Keratinocyte (primary cell): ENCODE measurements around the gene FNDC3B. TPM values are rescaled to one million over a fixed set of nuclear protein-coding genes. Genes with fewer than 3 reads are reported as not detected.

Experiments used
- DNase-seq: peaks from one replicate; pipeline ENCODE4 v3.0.0-alpha.2; 2011; ENCODE audit warnings: low read depth, missing footprints, low spot score
- FAIRE-seq: peaks from 2 replicates; lab custom pipeline; 2011; peaks lifted over from hg19 to GRCh38; lab: Jason Lieb, UNC
- H2AFZ ChIP-seq: 2 replicates; pipeline ENCODE4 v1.6.0; 2012; ENCODE audit warnings: low read length, control low read depth, inconsistent platforms; ENCODE audit not compliant: control insufficient read depth
- H3K27ac ChIP-seq: 2 replicates; pipeline ENCODE4 v1.5.1; 2011; ENCODE audit warnings: low read length; ENCODE audit not compliant: control insufficient read depth, insufficient read depth
- H3K27me3 ChIP-seq: 3 replicates; pipeline ENCODE4 v1.6.0; 2011; ENCODE audit warnings: low read length; ENCODE audit not compliant: control insufficient read depth, insufficient read depth; ENCODE audit errors: extremely low read depth
- H3K36me3 ChIP-seq, 2 experiments: 2 replicates in 1 of 2; 3 replicates in 1 of 2; pipeline ENCODE4 v1.5.1; 2011; ENCODE audit warnings: low read length in 2 of 2, mild to moderate bottlenecking in 1 of 2; ENCODE audit not compliant: control insufficient read depth in 2 of 2, insufficient read depth in 2 of 2; ENCODE audit errors: extremely low read depth in 1 of 2
- H3K4me1 ChIP-seq: 3 replicates; pipeline ENCODE4 v1.5.1; 2011; ENCODE audit warnings: low read length; ENCODE audit not compliant: control insufficient read depth, insufficient read depth; ENCODE audit errors: extremely low read depth
- H3K4me2 ChIP-seq: 3 replicates; pipeline ENCODE4 v1.6.0; 2011; ENCODE audit warnings: low read depth, low read length; ENCODE audit not compliant: control insufficient read depth, insufficient read depth; ENCODE audit errors: extremely low read depth
- H3K4me3 ChIP-seq, 3 experiments: fragments of 200-600 bp in 1 of 3; sonication (generic) in 1 of 3; 2 replicates in 2 of 3; 3 replicates in 1 of 3; pipeline ENCODE4 v1.5.1; 2011 to 2016; ENCODE audit warnings: low read length in 3 of 3, mild to moderate bottlenecking in 3 of 3, control low read depth in 2 of 3, inconsistent platforms in 1 of 3, low read depth in 1 of 3, mixed read lengths in 1 of 3, mixed run types in 1 of 3, moderate library complexity in 1 of 3; ENCODE audit not compliant: control insufficient read depth in 2 of 3, insufficient read depth in 2 of 3; ENCODE audit errors: extremely low read depth in 1 of 3
- H3K79me2 ChIP-seq: 2 replicates; pipeline ENCODE4 v1.6.0; 2012; ENCODE audit warnings: low read length; ENCODE audit not compliant: control insufficient read depth, insufficient read depth
- H3K9ac ChIP-seq: 3 replicates; pipeline ENCODE4 v1.6.0; 2011; ENCODE audit warnings: low read length; ENCODE audit not compliant: control insufficient read depth, insufficient read depth; ENCODE audit errors: extremely low read depth
- H3K9me1 ChIP-seq: 3 replicates; pipeline ENCODE4 v1.6.0; 2011; ENCODE audit warnings: low read length; ENCODE audit not compliant: control insufficient read depth, insufficient read depth; ENCODE audit errors: extremely low read depth
- H3K9me3 ChIP-seq: 2 replicates; pipeline ENCODE4 v1.5.1; 2012; ENCODE audit warnings: low read depth, low read length; ENCODE audit not compliant: control insufficient read depth
- H4K20me1 ChIP-seq: 3 replicates; pipeline ENCODE4 v1.6.0; 2011; ENCODE audit warnings: low read length; ENCODE audit not compliant: control insufficient read depth, insufficient read depth; ENCODE audit errors: extremely low read depth
- EZH2 ChIP-seq: IDR thresholded peaks from one replicate; pipeline ENCODE4 v1.6.1; 2012; ENCODE audit warnings: inconsistent platforms, mild to moderate bottlenecking, low read length, moderate library complexity
- dilution Hi-C: fragments of 300-500 bp; cut with MboI; formaldehyde crosslinking; loops from one replicate; pipeline ENCODE4 v1.7.0; 2020; ENCODE audit warnings: low sequenced_read_pairs; ENCODE audit not compliant: extremely low pct_ligation_motif_present
- polyA plus RNA-seq, 5 experiments: library from polyadenylated mRNA; depleted of rRNA in 3 of 5; stranded (reverse) in 3 of 5; stranded (forward) in 1 of 5; unstranded in 1 of 5; fragments of >200 nt; gene quantifications; 1 replicate in 1 of 5; 2 replicates in 3 of 5; 3 replicates in 1 of 5; pipeline versions ENCODE4 v1.2.1 to v1.2.3, GENCODE V29; 2011 to 2012; ENCODE audit warnings: missing spikeins in 2 of 5, low read depth in 1 of 5, low replicate concordance in 1 of 5
- TF ChIP-seq, protein P1 (sequence below), 3 experiments: IDR thresholded peaks in 1 of 3; conservative IDR thresholded peaks in 1 of 3; optimal IDR thresholded peaks in 1 of 3; 2 replicates in 2 of 3; 3 replicates in 1 of 3; pipeline versions ENCODE3 to v1.5.1; 2011; ENCODE audit warnings: low read length in 3 of 3, mild to moderate bottlenecking in 3 of 3, moderate library complexity in 2 of 3, control low read depth in 1 of 3, inconsistent platforms in 1 of 3; ENCODE audit not compliant: insufficient read depth in 2 of 3; ENCODE audit errors: extremely low read depth in 1 of 3

The FNDC3B gene
- polyA plus RNA-seq, 1 donor (not counting 4 experiments of a cell fraction or from before 2014, with no cell fraction given) = 31.4 TPM

DNA sequence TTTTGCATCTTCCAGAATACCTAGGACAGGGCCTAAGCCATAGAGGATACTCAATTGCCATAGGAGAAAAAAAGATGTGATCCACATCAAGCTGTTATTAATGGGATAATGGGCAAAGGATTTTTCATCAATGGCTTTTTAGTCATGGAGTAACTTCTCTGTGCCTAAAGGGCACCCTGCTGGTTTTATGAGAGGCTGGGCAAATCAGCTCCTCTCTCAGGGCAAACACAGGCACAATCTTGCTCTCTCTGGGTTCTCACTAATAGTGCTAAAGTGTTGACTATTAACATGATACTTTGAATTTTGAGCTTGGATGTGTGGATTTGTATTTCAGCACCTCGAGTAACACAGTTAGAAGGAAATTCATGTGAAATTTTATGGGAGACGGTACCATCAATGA is 341.3 kb downstream of the FNDC3B start:
- Histone ChIP-seq H3K9me1 (no peaks in the 10 kb centered on the region), H3K36me3 (peaks cover 17 to 19% of the 10 kb centered on the region in 2 experiments), H3K4me2 (no peak overlapping the region), H3K9me3 (no peaks in the 10 kb centered on the region), H3K79me2 (no peaks in the 10 kb centered on the region), H3K4me3 (no peak overlapping the region), H3K27me3 (no peaks in the 10 kb centered on the region), H4K20me1 (no peaks in the 10 kb centered on the region), H3K27ac (no peak overlapping the region), H3K9ac (no peak overlapping the region), H3K4me1 (no peaks in the 10 kb centered on the region), H2AFZ (no peak overlapping the region)
- FAIRE-seq = no peak
- no peak for DNase-seq
- dilution Hi-C loops = no loop called here
- TF ChIP-seq, protein P1, sequence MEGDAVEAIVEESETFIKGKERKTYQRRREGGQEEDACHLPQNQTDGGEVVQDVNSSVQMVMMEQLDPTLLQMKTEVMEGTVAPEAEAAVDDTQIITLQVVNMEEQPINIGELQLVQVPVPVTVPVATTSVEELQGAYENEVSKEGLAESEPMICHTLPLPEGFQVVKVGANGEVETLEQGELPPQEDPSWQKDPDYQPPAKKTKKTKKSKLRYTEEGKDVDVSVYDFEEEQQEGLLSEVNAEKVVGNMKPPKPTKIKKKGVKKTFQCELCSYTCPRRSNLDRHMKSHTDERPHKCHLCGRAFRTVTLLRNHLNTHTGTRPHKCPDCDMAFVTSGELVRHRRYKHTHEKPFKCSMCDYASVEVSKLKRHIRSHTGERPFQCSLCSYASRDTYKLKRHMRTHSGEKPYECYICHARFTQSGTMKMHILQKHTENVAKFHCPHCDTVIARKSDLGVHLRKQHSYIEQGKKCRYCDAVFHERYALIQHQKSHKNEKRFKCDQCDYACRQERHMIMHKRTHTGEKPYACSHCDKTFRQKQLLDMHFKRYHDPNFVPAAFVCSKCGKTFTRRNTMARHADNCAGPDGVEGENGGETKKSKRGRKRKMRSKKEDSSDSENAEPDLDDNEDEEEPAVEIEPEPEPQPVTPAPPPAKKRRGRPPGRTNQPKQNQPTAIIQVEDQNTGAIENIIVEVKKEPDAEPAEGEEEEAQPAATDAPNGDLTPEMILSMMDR (optimal IDR thresholded peaks at IDR 0.05 in 1 of 3, IDR thresholded peaks at IDR 0.05 in 1 of 3, conservative IDR thresholded peaks at IDR 0.05 in 1 of 3; ENCODE audit: extremely low read depth in 1 of 3, insufficient read depth in 2 of 3, low read length in 3 of 3) = no peak
- no peak for TF ChIP-seq EZH2

DNA sequence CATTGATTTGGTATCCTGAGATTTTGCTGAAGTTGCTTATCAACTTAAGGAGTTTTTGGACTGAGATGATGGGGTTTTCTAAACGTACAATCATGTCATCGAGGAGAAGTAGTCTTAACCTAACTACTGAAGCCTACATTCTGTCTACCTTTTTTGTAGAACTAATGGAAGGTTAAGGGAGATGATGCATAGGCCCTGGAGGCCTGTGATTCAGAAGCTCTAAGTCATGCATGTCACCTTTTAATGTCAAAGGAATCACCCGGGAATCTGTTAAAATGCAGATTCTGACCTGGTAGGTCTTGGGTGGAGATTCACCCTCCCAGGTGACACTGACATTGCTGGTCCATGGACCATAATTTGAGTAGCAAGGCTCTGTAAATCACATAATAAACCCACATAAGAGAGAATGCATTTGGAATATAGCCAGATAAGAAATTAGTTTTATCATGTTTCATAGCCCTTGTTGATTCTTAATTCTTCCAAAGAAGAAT is 344.0 kb downstream of the FNDC3B start:
- dilution Hi-C loops = no loop called here
- Histone ChIP-seq H2AFZ (no peak overlapping the region), H3K9me1 (no peaks in the 10 kb centered on the region), H3K9me3 (no peaks in the 10 kb centered on the region), H3K4me3 (no peak overlapping the region), H3K27me3 (no peaks in the 10 kb centered on the region), H3K79me2 (no peaks in the 10 kb centered on the region), H3K9ac (no peak overlapping the region), H3K36me3 (peaks cover 12 to 13% of the 10 kb centered on the region in 2 experiments), H4K20me1 (no peaks in the 10 kb centered on the region), H3K4me2 (no peak overlapping the region), H3K4me1 (no peaks in the 10 kb centered on the region), H3K27ac (no peak overlapping the region)
- DNase-seq = no peak
- TF ChIP-seq, protein P1 (optimal IDR thresholded peaks at IDR 0.05 in 1 of 3, IDR thresholded peaks at IDR 0.05 in 1 of 3, conservative IDR thresholded peaks at IDR 0.05 in 1 of 3; ENCODE audit: extremely low read depth in 1 of 3, insufficient read depth in 2 of 3, low read length in 3 of 3) = no peak
- TF ChIP-seq EZH2 = no peak
- no peak for FAIRE-seq
